T-helper 2 cell (primary cell): ENCODE measurements around the gene CSK.

ENCODE experiments used
- DNase-seq, 5 experiments: peaks; one replicate each; pipeline versions ENCODE4 v3.0.0 to v3.0.0-alpha.2; 2012 to 2022

Gene CSK

GRCh38 chr15:74828835-74829234 is 47.0 kb downstream of the CSK start:
- no peak for DNase-seq

GRCh38 chr15:74829486-74829885 is 47.6 kb downstream of the CSK start:
- no peak for DNase-seq

DNA sequence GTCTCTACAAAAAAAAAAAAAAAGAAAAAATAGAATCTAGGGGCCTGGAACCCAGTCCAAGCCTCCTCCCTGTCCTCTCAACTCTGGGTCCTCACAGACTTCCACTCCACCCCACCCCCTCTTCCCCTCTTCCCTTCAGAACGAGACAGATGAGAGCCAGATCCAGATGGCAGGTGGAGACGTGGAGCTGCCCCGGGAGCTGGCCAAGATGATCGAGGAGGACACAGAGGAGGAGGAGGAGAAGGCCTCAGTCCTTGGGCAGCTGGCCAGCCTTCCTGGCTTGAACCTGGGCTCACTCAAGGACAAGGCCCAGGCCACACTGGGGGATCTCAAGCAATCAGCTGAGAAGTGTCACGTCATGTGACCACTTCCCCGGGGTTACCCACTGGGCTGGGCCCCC is 48.1 kb downstream of the CSK start:
- no peak for DNase-seq

- no peak for DNase-seq
Observed at GRCh38 chr15:74830868-74831267, 49.0 kb downstream of the CSK start.

GRCh38 chr15:74831813-74832495 is 50.1 kb downstream of the CSK start:
- DNase-seq = no peak

DNA sequence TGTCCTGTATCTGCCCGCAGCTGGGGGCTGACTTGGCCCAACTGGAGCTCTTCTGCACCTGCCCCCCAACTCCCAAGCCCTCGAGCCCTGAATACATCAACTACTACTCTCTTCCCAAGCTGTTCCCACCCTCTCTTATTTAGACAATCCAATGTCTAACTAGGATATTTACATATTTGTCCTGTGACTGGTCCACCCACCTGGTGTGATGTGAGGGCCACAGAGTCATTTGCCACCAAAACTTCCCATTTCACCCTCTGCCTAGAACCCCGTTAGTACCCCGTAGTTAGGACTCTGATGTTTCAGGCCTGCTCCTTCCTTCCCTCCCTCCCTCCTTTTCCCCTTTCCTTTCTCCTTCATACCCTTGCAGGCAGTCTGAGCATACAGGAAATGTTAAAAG is 50.9 kb downstream of the CSK start:
- no peak for DNase-seq

DNA sequence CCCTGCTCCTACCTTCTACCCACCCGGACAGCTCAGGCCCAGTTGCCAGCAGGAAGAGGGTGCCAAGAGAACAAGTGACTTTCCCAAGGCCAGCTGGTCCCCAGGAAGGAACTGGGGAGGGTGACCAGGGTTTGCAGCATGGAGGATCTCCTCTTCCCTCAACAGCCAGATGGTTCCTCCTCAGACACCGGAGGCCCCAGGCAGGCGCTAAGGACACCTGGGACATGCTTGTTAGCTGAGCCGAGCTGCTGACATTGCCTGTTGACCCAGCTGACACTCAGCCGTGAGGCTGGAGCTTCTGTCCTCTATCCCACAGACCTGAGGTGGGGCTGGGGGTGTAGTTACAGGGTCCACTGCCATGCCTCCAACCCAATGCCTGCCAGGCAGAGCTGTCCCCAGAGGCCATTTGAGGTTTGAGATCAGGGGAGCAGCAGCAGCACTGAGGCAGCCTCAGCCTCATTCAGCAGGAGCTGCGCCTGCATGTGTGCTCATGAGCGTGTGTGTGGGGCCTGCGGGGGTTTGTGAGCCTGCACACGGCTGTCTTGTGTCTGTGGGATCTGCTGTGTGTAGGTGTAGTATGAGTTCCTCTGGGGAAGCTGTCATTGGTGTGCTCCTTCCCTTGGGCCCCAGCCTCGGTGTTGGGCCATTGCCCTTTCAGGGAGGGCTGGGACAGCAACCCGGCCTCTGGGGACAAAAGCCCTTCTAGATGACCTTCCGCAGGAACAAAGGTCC is 51.7 kb downstream of the CSK start:
- no peak for DNase-seq

- peak in 3 of 5 experiments; percentile 16 to 28 (median 26) for DNase-seq
Observed at GRCh38 chr15:74835312-74835823, 53.5 kb downstream of the CSK start.

- DNase-seq = no peak
Observed at GRCh38 chr15:74836846-74837245, 55.0 kb downstream of the CSK start.

DNA sequence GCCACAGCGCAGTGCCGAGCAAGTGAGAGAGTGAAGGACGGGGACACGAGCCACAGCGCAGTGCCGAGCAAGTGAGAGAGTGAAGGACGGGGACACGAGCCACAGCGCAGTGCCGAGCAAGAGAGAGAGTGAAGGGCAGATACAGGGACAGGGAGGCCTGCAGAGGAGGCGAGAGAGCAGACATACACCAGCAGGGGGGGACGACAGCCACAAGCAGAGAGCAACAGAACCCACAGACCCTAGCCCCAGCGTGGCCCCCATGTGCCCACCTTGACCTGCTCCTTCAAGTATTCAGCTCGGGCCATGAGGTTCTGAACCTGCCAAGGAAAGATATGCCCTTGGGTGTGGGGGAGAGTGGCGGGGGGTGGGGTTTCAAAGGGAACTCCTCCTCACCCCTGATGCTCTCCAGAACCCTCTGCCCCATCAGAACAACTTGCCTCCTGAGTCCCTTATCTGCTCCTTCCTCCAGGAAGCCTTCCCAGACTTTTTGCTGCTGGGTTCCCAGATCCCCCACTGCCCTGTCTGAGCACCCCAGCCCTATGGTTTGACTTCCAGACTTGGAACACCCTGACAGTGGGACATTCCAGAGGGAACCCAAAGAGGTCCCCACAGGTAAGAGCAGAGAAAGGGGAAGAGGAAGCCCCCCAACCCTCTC is 55.7 kb downstream of the CSK start:
- no peak for DNase-seq

- no peak for DNase-seq
Observed at GRCh38 chr15:74838137-74838516, 56.2 kb downstream of the CSK start.

DNA sequence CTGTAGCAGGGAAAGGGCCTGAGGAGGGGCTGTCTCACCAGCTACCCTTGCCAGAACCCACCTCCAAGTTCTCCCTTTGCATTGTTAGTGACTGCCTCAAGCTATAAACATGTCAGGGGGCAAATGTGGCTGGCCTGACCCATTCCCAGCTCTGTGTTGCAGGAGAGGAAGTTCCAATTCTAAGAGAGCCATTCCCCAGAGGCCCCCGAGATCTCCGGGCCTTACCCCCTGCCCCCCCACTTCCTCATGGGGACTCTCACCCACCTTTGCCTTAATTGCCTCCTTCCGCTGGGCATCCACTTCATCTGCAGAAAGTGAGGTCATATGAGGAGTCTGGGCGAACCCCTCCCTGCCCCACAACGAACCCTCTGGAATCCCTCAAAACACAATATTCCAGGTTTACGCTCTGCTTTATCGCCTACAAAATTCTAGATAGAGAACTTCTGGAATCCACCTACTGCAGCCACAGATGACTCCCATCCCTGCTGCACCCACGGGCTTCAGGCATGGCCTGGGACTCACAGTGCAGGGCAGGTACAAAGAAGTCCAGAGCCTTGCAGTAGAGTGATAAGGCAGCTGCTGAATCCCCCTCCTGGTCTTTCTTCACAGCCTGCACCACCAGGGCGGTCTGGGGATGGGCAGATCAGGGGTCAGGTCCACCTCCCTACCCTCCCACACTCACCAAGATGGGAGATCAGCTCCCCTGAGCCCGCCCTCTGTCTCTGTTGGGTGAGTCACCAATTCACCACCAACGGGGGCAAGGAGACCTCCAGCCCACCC is 57.1 kb downstream of the CSK start:
- DNase-seq = no peak

- DNase-seq = no peak
Observed at GRCh38 chr15:74839526-74840395, 57.9 kb downstream of the CSK start.

DNA sequence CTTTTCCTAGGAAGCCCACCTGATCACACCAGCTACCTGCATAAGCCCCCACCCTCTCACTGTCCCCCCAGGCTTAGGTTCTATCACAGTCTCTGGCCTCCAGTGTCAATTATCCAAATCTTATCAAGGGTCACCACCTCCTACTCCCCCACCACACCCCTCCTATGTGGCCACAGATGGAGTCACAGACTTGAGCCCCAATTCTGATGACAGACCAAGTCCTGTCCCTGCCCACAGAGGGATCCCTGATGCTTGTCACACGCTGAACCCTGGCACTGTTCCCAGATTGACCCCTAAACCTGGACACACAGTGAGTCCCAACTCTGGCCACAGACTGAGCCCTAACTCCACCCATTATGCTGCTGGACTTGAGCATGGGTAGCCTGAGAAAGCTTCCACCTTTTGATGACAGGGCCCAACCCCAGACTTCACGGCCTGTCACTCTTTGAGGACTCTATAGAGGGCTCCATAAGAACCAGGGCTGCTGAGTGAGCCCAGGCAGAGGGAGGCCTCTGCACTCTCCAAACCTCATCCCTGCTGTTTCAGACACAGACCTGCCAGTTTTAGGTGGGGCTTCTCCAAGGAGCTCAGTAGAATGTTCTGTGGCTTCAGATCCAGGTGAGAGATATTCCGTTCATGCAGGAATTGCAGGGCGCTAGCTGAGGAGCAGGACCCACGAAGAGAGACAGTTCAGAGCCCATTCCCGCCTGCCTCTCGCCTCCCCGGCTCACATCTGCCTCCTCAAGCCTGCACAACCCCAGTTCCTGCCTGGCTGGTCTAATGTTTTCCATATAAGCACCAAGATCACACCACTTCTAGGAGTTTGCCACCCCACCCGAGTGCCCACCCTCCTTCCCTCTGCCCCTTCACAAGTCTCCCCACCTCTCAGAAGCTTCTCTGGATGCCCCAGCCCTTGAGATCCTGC is 59.2 kb downstream of the CSK start:
- no peak for DNase-seq

GRCh38 chr15:74841891-74842373 is 60.1 kb downstream of the CSK start:
- no peak for DNase-seq

DNA sequence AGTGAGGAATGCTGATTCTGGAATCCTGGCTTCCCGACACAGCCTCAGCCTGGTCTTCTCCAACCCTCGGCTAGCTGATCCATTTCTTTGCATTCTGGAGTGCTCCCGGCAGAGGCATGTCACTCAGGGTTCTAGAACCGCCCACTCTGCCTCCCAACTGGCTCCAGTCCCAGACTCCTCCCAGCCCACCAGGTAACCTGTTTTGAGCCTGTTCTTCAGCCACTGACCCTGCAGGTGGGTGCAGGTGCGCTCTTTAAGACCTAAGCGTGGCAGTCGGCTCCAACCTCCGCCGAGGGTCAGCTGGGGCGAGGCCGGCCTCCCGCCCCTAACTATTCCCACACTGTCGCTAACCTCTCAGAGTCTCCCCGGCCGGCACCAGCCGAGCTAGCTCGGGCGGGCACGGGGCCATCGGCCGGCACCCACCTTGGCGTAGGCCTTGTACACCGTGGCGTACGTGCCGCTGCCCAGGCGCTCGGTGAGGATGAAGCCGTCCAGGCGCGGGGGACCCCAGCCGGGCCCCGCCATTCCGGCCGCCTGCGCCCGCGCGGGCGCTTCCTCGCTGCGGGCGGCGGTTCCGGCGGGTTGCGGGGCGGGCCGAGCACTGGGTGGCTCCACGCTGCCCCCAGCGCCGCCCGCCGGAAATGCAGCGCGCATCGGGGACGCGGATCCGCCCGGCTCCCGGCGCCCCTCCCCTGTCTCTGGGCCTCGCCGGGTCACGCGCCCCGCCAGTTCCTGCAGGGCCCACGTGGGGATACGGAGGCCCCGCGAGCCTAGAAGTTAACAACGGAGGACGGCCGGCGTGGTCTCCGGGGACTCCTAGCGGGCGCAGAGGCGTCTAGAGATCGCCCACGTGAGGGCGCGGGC is 60.9 kb downstream of the CSK start, which contains the start of gene ULK3:
ULK3 (minus strand) TSS at position 576 of the 864 bp plus-strand sequence; CDS start at position 525, 51 bp downstream.
- DNase-seq = peak; percentile 86 to 93 (median 90)

GRCh38 chr15:74843445-74843828 is 61.6 kb downstream of the CSK start:
- no peak for DNase-seq

GRCh38 chr15:74843891-74844299 is 62.0 kb downstream of the CSK start:
- no peak for DNase-seq
